Cardiac fibroblast (primary cell): ENCODE results near the gene PVR.

Source experiments
- DNase-seq, 2 donors: peaks; one replicate each; pipeline versions ENCODE4 v3.0.0 to v3.0.0-alpha.2; 2010; ENCODE audit warnings: low read depth in 2 of 2
- H3K4me3 ChIP-seq, 2 donors: replicated peaks in 1 of 2; 1 replicate in 1 of 2; 2 replicates in 1 of 2; pipeline ENCODE4 v1.5.1; 2011; ENCODE audit warnings: low read depth in 2 of 2, low read length in 2 of 2, mild to moderate bottlenecking in 2 of 2, moderate library complexity in 1 of 2
- TF ChIP-seq, protein P1 (sequence below): IDR thresholded peaks from one replicate; pipeline ENCODE4 v1.5.1; 2011; ENCODE audit warnings: low read depth, mild to moderate bottlenecking, low read length, inconsistent platforms

The PVR gene, protein sequence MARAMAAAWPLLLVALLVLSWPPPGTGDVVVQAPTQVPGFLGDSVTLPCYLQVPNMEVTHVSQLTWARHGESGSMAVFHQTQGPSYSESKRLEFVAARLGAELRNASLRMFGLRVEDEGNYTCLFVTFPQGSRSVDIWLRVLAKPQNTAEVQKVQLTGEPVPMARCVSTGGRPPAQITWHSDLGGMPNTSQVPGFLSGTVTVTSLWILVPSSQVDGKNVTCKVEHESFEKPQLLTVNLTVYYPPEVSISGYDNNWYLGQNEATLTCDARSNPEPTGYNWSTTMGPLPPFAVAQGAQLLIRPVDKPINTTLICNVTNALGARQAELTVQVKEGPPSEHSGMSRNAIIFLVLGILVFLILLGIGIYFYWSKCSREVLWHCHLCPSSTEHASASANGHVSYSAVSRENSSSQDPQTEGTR

DNA sequence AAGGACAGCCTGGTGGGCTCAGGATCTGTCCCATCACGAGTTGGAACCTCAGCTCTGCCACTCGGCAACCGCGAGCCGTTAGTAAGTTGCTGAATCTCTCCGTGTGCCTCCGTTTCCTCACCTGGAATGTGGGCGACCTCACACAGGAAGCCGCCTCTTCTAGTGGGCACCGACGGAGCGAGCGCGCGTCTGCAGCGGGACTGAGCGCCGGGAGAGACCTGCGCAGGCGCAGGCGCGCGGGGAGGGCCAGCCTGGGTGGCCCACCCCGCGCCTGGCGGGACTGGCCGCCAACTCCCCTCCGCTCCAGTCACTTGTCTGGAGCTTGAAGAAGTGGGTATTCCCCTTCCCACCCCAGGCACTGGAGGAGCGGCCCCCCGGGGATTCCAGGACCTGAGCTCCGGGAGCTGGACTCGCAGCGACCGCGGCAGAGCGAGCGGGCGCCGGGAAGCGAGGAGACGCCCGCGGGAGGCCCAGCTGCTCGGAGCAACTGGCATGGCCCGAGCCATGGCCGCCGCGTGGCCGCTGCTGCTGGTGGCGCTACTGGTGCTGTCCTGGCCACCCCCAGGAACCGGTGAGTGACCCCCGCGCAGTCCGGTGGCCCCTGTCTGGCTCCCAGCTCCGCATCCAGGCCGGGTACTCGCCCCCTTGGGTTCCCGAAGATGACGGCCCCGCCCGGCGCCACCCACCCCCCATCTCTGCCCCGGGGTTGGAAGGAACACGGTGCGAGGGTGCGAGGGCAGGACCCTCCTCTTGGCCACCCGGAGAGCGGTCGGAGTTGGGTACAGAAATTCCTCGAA lies at the start of gene PVR:
PVR (plus strand) TSS at position 306 of the 797 bp plus-strand sequence; CDS start at position 493, 187 bp downstream.
- peak; percentile 75 to 76 for DNase-seq
- H3K4me3 ChIP-seq = peak within 1 kb of the TSS; percentile 84 to 86
- TF ChIP-seq, protein P1, sequence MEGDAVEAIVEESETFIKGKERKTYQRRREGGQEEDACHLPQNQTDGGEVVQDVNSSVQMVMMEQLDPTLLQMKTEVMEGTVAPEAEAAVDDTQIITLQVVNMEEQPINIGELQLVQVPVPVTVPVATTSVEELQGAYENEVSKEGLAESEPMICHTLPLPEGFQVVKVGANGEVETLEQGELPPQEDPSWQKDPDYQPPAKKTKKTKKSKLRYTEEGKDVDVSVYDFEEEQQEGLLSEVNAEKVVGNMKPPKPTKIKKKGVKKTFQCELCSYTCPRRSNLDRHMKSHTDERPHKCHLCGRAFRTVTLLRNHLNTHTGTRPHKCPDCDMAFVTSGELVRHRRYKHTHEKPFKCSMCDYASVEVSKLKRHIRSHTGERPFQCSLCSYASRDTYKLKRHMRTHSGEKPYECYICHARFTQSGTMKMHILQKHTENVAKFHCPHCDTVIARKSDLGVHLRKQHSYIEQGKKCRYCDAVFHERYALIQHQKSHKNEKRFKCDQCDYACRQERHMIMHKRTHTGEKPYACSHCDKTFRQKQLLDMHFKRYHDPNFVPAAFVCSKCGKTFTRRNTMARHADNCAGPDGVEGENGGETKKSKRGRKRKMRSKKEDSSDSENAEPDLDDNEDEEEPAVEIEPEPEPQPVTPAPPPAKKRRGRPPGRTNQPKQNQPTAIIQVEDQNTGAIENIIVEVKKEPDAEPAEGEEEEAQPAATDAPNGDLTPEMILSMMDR = no peak

DNA sequence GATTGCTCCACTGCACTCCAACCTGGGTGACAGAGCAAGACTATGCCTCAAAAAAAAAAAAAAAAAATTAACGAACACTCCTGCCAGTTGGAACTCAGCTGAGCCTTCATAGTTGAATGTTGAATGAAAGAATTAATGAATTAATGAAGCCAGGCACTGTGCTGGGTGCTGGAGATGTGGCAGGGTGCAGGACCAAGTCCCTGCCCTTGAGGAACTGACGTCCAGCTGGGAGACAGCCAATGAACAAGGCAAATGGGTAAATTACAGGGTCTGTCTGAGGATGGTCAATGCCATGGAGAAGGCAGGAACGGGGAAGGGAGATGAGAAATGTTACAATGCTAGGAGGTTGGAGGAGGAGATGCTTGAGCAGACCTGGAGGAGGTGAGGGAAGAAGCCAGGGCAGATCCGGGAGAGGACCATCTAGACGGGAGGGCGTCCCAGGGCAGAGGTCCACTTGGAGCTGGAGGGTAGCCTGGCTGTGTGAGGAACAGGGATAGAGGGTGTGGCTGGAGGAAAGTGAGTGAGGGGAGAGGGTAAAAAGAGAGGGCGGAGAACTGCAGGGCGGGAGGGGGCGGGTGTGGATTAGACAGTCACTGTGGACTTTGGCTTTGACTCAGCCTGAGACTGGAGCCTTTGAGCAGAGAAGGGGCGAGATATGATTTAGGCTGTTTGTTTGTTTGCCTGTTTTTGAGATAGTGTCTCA lies 47.1 kb upstream of the PVR start:
- TF ChIP-seq, protein P1 = no peak
- H3K4me3 ChIP-seq = no peak overlapping the region
- DNase-seq = no peak

DNA sequence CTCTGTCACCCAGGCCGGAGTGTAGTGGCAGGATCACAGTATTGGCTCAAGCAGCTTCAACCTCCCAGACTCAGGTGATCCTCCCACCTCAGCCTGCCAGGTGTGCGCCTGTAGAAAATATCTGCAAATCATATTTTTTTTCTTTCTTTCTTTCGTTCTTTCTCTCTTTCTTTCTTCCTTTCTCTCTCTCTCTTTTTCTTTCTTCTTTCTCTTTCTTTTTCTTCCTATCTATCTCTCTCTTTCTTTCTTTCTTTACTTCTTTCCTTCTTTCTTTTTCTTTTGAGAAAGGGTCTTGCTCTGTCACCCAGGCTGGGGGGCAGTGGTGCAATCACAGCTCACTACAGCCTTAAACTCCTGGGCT lies 46.6 kb upstream of the PVR start:
- TF ChIP-seq, protein P1 = no peak
- no peak overlapping the region for H3K4me3 ChIP-seq
- no peak for DNase-seq

DNA sequence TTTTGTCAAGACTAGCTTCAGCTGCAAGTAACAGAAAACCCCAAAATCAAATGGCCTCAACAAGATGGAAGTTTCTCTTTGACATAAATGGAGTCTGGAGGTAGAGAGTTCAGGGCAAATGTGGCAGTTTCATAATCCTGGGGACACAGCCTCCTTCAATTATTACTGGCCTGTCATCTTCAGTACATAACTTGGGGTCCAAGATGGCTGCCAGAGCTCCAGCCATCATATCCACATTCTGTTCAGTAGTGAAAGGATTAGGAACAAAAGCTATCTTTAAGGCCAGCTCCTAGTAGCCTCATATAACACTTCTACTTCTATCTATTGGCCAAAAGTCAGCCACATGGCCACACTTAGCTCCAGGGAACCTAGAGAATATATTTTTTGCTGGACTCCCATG lies 45.4 kb upstream of the PVR start:
- TF ChIP-seq, protein P1 = no peak
- DNase-seq = no peak

DNA sequence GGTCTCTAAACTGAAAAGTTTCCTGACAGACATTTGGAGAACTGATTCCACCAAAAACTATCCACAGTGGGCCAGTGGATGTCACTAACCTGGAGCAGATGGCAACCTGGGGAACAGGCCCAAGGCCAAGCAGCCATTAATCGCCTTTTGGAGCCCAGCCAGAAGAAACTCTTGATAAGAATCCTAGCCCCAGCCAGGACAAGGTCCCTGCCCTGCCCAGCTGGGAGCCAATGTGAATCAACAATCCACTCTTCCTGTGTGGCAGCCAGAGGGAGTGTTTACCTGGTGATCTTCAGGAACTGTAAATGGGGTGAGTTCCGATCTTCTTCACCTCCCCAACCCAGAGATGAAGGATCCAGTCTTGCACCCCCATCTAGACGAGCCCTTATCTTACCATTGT lies 44.8 kb upstream of the PVR start:
- TF ChIP-seq, protein P1 = no peak
- no peak overlapping the region for H3K4me3 ChIP-seq
- no peak for DNase-seq

More for the DNA sequence above, 45.4 kb upstream of the PVR start:
- H3K4me3 ChIP-seq = no peak overlapping the region

DNA sequence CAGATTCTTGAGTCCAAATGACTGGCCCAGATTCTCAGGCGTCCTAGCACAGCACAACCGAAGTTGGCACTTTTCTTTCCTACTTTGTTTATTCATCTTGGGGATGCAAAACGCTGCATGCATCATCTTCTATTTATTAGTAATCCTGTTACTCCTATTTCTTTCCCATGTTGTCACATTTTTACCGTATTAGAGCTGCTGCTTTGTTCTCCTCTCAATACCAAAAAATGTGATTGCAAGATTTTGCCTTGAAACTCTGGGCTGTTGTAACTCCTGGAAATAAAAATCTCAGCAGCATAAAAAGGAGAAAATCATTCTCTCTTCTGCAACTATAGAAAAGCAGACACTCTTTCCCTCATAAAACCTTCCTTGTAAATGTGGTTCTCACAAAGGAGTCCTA lies 43.2 kb upstream of the PVR start:
- TF ChIP-seq, protein P1 = no peak
- H3K4me3 ChIP-seq = no peak overlapping the region
- no peak for DNase-seq
